Left lung (tissue), 10 donors: Measurements from ENCODE around the gene LGALS1. TPM values are rescaled to one million over a fixed set of nuclear protein-coding genes. Genes with fewer than 3 reads are reported as not detected.

Experiments
- ATAC-seq: fragments of 200-7000 bp; cut with Tn5 transposase; one replicate; pipeline ENCODE4 v1.9.1; 2020; ENCODE audit warnings: moderate library complexity
- DNase-seq, 4 donors: peaks; one replicate each; pipeline ENCODE4 v3.0.0-alpha.2; 2013 to 2020
- H3K27ac ChIP-seq, 2 donors: fragments of 200-600 bp; sonication (generic) in 1 of 2; one replicate each; pipeline versions ENCODE4 v1.5.0 to v1.8.0; 2020 to 2021
- H3K27me3 ChIP-seq, 2 donors: fragments of 200-600 bp; sonication (generic) in 1 of 2; one replicate each; pipeline versions ENCODE4 v1.5.0 to v1.8.0; 2020 to 2021
- H3K36me3 ChIP-seq, 2 donors: fragments of 200-600 bp; sonication (generic) in 1 of 2; one replicate each; pipeline versions ENCODE4 v1.5.0 to v1.8.0; 2020 to 2021
- H3K4me1 ChIP-seq, 2 donors: fragments of 200-600 bp; one replicate each; pipeline ENCODE4 v1.8.0; 2021
- H3K4me3 ChIP-seq, 2 donors: fragments of 200-600 bp; sonication (generic) in 1 of 2; one replicate each; pipeline versions ENCODE4 v1.5.0 to v1.8.0; 2020 to 2021; ENCODE audit warnings: mild to moderate bottlenecking in 1 of 2
- H3K9me3 ChIP-seq, 2 donors: fragments of 200-600 bp; sonication (generic) in 1 of 2; one replicate each; pipeline versions ENCODE4 v1.5.0 to v1.8.0; 2020 to 2021
- intact Hi-C, 2 donors: fragments of 100-400 bp; cut with DNase I; formaldehyde crosslinking; loops; one replicate each; pipeline versions ENCODE4 v1.11.2 to v1.14.2; 2022
- polyA plus RNA-seq, 6 donors: library from polyadenylated mRNA; unstranded; fragments of 120-200 nt; gene quantifications; one replicate each; pipeline ENCODE4 v1.2.1, GENCODE V29; 2013; ENCODE audit not compliant: insufficient read length in 6 of 6
- total RNA-seq, 2 donors: library from RNA; stranded (reverse); fragmentation: NEBNext Ultra II Directional; extraction: Animal tissue kit (Norgen Biotek cat#: 25700); gene quantifications; one replicate each; pipeline ENCODE4 v1.2.1, GENCODE V29; 2021
- TF ChIP-seq, protein P1 (sequence below), 2 donors: fragments of 200-600 bp; sonication (generic) in 1 of 2; IDR thresholded peaks; one replicate each; pipeline versions ENCODE4 v1.5.0 to v1.8.0; 2021; ENCODE audit warnings: antibody characterized with exemption in 2 of 2
- donor health status: DM: no; HTN: yes; CAD: no.
- donor health status: DM: no; HTN: no; CAD: no.

LGALS1 gene
- total and polyA plus RNA-seq, 8 donors = 575 to 923 (median 750) TPM

DNA sequence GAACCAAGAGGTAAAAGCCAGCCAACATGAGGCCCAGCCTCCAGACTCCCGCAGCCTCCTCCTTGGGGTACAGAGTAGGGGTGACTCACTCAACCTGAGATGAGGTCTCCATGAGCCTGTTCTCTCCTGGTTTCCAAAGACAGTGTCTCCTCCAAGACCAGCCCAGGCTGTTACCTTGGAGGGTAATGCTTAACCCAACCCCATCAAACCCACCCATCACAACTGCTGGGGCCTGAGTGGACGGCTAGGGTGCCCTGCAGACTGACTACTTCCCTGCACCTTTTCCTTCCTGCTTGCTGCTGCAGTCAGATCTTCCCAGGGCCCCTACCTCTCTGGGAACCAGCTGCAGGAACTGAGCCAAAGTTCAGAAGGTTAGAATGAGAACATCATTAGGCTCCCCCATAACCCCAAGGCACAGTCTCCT lies 5.6 kb downstream of the LGALS1 start:
- H3K27me3 ChIP-seq = no peaks in the 10 kb centered on the region
- intact Hi-C loops = loop anchor here in 1 of 2 donors (5.0 kb wide), 1 partner anchor 39 kb away; no protein-coding TSS in a partner anchor
- DNase-seq = no peak
- ATAC-seq = no peak
- no peak overlapping the region for H3K4me3 ChIP-seq
- H3K9me3 ChIP-seq = no peaks in the 10 kb centered on the region
- no peak overlapping the region for H3K27ac ChIP-seq
- TF ChIP-seq, protein P1, sequence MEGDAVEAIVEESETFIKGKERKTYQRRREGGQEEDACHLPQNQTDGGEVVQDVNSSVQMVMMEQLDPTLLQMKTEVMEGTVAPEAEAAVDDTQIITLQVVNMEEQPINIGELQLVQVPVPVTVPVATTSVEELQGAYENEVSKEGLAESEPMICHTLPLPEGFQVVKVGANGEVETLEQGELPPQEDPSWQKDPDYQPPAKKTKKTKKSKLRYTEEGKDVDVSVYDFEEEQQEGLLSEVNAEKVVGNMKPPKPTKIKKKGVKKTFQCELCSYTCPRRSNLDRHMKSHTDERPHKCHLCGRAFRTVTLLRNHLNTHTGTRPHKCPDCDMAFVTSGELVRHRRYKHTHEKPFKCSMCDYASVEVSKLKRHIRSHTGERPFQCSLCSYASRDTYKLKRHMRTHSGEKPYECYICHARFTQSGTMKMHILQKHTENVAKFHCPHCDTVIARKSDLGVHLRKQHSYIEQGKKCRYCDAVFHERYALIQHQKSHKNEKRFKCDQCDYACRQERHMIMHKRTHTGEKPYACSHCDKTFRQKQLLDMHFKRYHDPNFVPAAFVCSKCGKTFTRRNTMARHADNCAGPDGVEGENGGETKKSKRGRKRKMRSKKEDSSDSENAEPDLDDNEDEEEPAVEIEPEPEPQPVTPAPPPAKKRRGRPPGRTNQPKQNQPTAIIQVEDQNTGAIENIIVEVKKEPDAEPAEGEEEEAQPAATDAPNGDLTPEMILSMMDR (IDR thresholded peaks at IDR 0.05) = no peak
- peaks cover 8 to 43% of the 10 kb centered on the region in 2 donors for H3K4me1 ChIP-seq
- H3K36me3 ChIP-seq = peaks cover 0 to 26% of the 10 kb centered on the region in 2 donors

DNA sequence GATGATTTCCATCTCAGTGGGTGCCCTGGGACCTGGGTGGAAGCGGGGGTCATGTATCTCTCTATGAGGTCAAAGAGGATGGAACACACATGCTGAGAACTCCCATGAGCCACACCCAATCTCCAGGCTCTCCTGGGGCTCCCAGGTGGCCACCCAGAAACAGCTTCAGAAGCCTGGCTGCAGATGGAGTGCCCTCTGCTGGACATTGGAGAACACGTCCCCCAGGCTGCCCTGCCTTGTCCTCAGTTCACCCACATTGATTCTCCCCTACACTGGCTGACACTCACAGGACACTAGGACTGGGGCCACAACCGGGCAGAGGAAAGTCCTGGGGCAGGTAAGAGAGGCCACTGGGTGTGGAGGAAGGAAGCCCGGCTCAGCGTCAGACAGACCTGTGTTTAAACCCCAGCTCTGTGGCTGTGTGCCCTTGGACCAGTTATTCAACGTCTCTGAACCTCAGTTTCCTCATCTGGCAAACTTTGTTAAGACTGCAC lies 6.2 kb downstream of the LGALS1 start:
- TF ChIP-seq, protein P1 (IDR thresholded peaks at IDR 0.05) = peak; percentile 88 to 90
- Histone ChIP-seq H3K4me3 (no peak overlapping the region), H3K4me1 (peaks cover 8 to 38% of the 10 kb centered on the region in 2 donors), H3K27me3 (no peaks in the 10 kb centered on the region), H3K27ac (no peak overlapping the region), H3K9me3 (no peaks in the 10 kb centered on the region), H3K36me3 (peaks cover 0 to 26% of the 10 kb centered on the region in 2 donors)
- peak; percentile 40 to 87 (median 73) for DNase-seq
- intact Hi-C loops = loop anchor here in 1 of 2 donors (5.0 kb wide), 1 partner anchor 39 kb away; no protein-coding TSS in a partner anchor
- peak; percentile 65 for ATAC-seq

GRCh38 chr22:37684803-37685615 lies 9.6 kb downstream of the LGALS1 start:
- DNase-seq (no peak), ATAC-seq (no peak)
- TF ChIP-seq, protein P1 (IDR thresholded peaks at IDR 0.05) = no peak
- Histone ChIP-seq H3K4me1 (peaks cover 18 to 46% of the 10 kb centered on the region in 2 donors), H3K36me3 (peaks cover 0 to 23% of the 10 kb centered on the region in 2 donors), H3K27ac (no peak overlapping the region), H3K4me3 (no peak overlapping the region), H3K27me3 (no peaks in the 10 kb centered on the region), H3K9me3 (no peaks in the 10 kb centered on the region)
- intact Hi-C loops = loop anchor here in 1 of 2 donors (5.0 kb wide), 1 partner anchor 43 kb away; no protein-coding TSS in a partner anchor

GRCh38 chr22:37686002-37686982 lies 10.9 kb downstream of the LGALS1 start, which contains the start of gene NOL12:
Gene NOL12, plus strand, starts transcription at chr22:37686343. Its CDS starts 50 bp downstream, at chr22:37686393.
- H3K9me3 ChIP-seq = no peaks in the 10 kb centered on the region
- ATAC-seq (peak; percentile 94), DNase-seq (peak; percentile 85 to 92 (median 88))
- TF ChIP-seq, protein P1 (IDR thresholded peaks at IDR 0.05) = no peak
- peak within 1 kb of the TSS; percentile 77 to 84 for H3K4me3 ChIP-seq
- peaks cover 0 to 35% of the 10 kb centered on the region in 2 donors for H3K36me3 ChIP-seq
- intact Hi-C loops = no loop called here
- H3K4me1 ChIP-seq = peaks cover 16 to 44% of the 10 kb centered on the region in 2 donors
- H3K27me3 ChIP-seq = no peaks in the 10 kb centered on the region
- H3K27ac ChIP-seq = peak within 1 kb of the TSS; percentile 58 to 87
